ENCODE measurements around the gene MNS1. TPM values are rescaled to one million over a fixed set of nuclear protein-coding genes. Genes with fewer than 3 reads are reported as not detected.

MNS1 gene
- total and polyA plus RNA-seq, 2 of the 13 experiments (the other 11 are each of a cell fraction or from before 2014, with no cell fraction given), result 0.22 to 1.7 TPM

- in situ Hi-C loops (cut with HindIII; ENCODE audit: extremely low pct_ligation_motif_present, low pct_unique_long_range_greater_than_20kb) (no loop called here), intact Hi-C loops (cut with micrococcal nuclease; ENCODE audit: unreplicated experiment) (no loop called here)
- no TSS peak for BruUV-seq (replicated peaks)
- Histone ChIP-seq H4K20me1 (ENCODE audit: insufficient read depth, low read length) (no peaks in the 10 kb centered on the region), H3K36me3 (replicated peaks in 1 of 2; ENCODE audit: control insufficient read depth in 1 of 2, insufficient read depth in 2 of 2, low read length in 2 of 2) (no peaks in the 10 kb centered on the region), H3K4me3 (replicated peaks in 1 of 3; ENCODE audit: insufficient read depth in 1 of 3, low read depth in 2 of 3, low read length in 3 of 3) (no peak overlapping the region), H3K9me3 (ENCODE audit: low read length) (no peaks in the 10 kb centered on the region), H3K4me2 (ENCODE audit: low read depth, low read length) (no peak overlapping the region), H2AFZ (ENCODE audit: low read length) (no peak overlapping the region), H3K79me2 (ENCODE audit: insufficient read depth, low read length) (no peaks in the 10 kb centered on the region), H3K4me1 (ENCODE audit: insufficient read depth, low read length) (no peaks in the 10 kb centered on the region), H3K9ac (ENCODE audit: insufficient read depth, low read depth, low read length) (no peak overlapping the region), H3K27ac (ENCODE audit: extremely low read length, insufficient read depth, low read length) (no peak overlapping the region), H3K27me3 (ENCODE audit: control insufficient read depth in 1 of 2, insufficient read depth in 2 of 2, low read length in 2 of 2) (no peaks in the 10 kb centered on the region)
- ATAC-seq, result no peak
- WGBS (ENCODE audit: low lambda C conversion rate), result 91% methylated on average over 5 of the region's 5 CpGs
- POLR2A ChIA-PET, result no interaction called here
- CTCF ChIA-PET (ENCODE audit: low intra/inter-chr PET ratio, low total read pairs), result no interaction called here
- no peak for DNase-seq (ENCODE audit: low spot score)
- TF ChIP-seq ZNF530 (CRISPR knock-in tag; IDR thresholded peaks at IDR 0.05; ENCODE audit: low read depth) (no peak), FOXM1 (CRISPR knock-in tag; IDR thresholded peaks at IDR 0.05) (no peak), MIXL1 (CRISPR knock-in tag; IDR thresholded peaks at IDR 0.05) (no peak), RXRA (CRISPR knock-in tag; IDR thresholded peaks at IDR 0.05) (no peak), PRDM10 (CRISPR knock-in tag; IDR thresholded peaks at IDR 0.05; ENCODE audit: low read depth) (no peak), SSRP1 (CRISPR knock-in tag; IDR thresholded peaks at IDR 0.05) (no peak), NR3C1 (CRISPR knock-in tag; IDR thresholded peaks at IDR 0.05) (no peak), ZNF331 (CRISPR knock-in tag; IDR thresholded peaks at IDR 0.05) (no peak), TBP (CRISPR knock-in tag; IDR thresholded peaks at IDR 0.05) (no peak), ZNF557 (CRISPR knock-in tag; IDR thresholded peaks at IDR 0.05) (no peak), REXO4 (CRISPR knock-in tag; IDR thresholded peaks at IDR 0.05; ENCODE audit: borderline replicate concordance) (no peak), ZNF232 (CRISPR knock-in tag; IDR thresholded peaks at IDR 0.05; ENCODE audit: borderline replicate concordance) (no peak)
- TF ChIP-seq, protein P1, sequence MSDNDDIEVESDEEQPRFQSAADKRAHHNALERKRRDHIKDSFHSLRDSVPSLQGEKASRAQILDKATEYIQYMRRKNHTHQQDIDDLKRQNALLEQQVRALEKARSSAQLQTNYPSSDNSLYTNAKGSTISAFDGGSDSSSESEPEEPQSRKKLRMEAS (IDR thresholded peaks at IDR 0.05), result no peak
- TF ChIP-seq, protein P2, sequence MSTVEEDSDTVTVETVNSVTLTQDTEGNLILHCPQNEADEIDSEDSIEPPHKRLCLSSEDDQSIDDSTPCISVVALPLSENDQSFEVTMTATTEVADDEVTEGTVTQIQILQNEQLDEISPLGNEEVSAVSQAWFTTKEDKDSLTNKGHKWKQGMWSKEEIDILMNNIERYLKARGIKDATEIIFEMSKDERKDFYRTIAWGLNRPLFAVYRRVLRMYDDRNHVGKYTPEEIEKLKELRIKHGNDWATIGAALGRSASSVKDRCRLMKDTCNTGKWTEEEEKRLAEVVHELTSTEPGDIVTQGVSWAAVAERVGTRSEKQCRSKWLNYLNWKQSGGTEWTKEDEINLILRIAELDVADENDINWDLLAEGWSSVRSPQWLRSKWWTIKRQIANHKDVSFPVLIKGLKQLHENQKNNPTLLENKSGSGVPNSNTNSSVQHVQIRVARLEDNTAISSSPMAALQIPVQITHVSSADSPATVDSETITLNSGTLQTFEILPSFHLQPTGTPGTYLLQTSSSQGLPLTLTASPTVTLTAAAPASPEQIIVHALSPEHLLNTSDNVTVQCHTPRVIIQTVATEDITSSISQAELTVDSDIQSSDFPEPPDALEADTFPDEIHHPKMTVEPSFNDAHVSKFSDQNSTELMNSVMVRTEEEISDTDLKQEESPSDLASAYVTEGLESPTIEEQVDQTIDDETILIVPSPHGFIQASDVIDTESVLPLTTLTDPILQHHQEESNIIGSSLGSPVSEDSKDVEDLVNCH (CRISPR knock-in tag; IDR thresholded peaks at IDR 0.05), result no peak
- TF ChIP-seq, protein P3, sequence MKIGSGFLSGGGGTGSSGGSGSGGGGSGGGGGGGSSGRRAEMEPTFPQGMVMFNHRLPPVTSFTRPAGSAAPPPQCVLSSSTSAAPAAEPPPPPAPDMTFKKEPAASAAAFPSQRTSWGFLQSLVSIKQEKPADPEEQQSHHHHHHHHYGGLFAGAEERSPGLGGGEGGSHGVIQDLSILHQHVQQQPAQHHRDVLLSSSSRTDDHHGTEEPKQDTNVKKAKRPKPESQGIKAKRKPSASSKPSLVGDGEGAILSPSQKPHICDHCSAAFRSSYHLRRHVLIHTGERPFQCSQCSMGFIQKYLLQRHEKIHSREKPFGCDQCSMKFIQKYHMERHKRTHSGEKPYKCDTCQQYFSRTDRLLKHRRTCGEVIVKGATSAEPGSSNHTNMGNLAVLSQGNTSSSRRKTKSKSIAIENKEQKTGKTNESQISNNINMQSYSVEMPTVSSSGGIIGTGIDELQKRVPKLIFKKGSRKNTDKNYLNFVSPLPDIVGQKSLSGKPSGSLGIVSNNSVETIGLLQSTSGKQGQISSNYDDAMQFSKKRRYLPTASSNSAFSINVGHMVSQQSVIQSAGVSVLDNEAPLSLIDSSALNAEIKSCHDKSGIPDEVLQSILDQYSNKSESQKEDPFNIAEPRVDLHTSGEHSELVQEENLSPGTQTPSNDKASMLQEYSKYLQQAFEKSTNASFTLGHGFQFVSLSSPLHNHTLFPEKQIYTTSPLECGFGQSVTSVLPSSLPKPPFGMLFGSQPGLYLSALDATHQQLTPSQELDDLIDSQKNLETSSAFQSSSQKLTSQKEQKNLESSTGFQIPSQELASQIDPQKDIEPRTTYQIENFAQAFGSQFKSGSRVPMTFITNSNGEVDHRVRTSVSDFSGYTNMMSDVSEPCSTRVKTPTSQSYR (CRISPR knock-in tag; IDR thresholded peaks at IDR 0.05; ENCODE audit: borderline replicate concordance), result no peak
- FAIRE-seq, result no peak
Observed at GRCh38 chr15:56445746-56446145, 19.2 kb downstream of the MNS1 start.
